HK-2 (cell line): ENCODE results near the gene RASSF1.

Source experiments
- DNase-seq: peaks from one replicate; pipeline ENCODE4 v3.0.0-alpha.2; 2018; ENCODE audit not compliant: unreplicated experiment

RASSF1 gene, protein sequence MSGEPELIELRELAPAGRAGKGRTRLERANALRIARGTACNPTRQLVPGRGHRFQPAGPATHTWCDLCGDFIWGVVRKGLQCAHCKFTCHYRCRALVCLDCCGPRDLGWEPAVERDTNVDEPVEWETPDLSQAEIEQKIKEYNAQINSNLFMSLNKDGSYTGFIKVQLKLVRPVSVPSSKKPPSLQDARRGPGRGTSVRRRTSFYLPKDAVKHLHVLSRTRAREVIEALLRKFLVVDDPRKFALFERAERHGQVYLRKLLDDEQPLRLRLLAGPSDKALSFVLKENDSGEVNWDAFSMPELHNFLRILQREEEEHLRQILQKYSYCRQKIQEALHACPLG

DNA sequence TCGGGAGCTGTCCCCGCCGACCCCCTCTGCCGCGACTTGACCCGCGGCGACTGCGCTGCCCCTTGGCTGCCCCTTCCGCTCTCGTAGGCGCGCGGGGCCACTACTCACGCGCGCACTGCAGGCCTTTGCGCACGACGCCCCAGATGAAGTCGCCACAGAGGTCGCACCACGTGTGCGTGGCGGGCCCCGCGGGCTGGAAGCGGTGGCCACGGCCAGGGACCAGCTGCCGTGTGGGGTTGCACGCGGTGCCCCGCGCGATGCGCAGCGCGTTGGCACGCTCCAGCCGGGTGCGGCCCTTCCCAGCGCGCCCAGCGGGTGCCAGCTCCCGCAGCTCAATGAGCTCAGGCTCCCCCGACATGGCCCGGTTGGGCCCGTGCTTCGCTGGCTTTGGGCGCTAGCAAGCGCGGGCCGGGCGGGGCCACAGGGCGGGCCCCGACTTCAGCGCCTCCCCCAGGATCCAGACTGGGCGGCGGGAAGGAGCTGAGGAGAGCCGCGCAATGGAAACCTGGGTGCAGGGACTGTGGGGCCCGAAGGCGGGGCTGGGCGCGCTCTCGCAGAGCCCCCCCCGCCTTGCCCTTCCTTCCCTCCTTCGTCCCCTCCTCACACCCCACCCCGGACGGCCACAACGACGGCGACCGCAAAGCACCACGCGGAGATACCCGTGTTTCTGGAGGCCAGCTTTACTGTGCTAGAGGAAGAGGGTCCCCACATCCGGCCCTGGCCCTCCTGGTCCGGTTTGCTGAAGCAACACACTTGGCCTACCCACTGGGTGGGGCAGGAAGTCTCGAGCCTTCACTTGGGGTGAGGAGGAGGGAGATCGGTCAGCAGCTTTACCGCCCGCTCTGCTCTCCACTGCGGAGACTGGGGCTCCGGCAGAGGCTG is at the start of gene RASSF1:
RASSF1 (minus strand) TSS at position 389 of the 882 bp plus-strand sequence; CDS start at position 358, 31 bp downstream.
- DNase-seq = no peak

DNA sequence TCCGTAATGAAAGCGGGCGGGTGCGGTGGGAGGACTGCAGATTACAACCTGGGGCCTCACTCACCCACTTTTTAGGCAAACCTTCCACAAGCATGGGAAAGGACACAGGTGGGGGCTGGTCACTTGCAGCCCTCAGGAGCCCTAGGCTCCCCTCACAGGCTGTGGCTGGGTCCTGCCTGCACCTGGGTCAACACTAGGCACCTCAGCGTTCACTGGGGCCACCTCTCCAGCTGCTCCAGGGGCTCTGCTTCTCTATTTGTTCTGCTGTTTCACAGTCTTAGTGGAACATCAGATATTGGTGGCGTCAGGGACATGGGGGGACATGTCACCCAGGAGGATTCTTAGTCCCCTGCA is 48.8 kb upstream of the RASSF1 start:
- DNase-seq = no peak

DNA sequence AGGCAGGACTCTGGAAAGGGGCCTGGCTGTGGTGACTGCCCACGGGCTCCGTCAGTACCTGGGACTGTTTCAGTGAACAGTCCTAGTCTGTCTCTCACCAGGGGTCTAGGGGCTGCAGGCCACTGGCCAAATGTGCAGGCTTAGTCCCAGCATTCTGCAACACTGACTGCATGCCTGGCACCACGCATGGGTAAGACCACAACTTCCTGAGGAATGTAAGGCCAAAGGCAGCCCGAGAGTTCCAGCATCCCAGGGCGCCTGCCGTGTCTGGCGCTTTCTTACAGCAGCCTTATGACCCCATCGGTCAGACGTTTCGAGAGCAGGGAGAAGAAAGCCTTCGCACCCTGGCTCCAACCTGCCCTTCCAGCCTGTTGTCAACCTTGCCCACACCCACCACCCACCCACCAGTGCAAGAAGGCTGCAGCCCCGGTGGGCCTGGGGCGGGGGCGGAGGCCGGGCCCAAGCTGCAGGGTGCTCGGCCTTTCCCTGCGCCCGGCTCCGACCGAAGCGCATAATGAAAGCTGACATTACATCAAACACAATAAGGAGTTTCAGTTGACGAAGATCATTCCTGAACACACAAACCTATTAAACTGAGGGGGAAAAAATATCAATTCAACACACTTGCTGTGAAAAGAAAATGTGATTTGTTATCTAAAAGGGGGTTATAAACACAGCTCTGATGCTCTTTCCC is 48.2 kb upstream of the RASSF1 start:
- DNase-seq = no peak

DNA sequence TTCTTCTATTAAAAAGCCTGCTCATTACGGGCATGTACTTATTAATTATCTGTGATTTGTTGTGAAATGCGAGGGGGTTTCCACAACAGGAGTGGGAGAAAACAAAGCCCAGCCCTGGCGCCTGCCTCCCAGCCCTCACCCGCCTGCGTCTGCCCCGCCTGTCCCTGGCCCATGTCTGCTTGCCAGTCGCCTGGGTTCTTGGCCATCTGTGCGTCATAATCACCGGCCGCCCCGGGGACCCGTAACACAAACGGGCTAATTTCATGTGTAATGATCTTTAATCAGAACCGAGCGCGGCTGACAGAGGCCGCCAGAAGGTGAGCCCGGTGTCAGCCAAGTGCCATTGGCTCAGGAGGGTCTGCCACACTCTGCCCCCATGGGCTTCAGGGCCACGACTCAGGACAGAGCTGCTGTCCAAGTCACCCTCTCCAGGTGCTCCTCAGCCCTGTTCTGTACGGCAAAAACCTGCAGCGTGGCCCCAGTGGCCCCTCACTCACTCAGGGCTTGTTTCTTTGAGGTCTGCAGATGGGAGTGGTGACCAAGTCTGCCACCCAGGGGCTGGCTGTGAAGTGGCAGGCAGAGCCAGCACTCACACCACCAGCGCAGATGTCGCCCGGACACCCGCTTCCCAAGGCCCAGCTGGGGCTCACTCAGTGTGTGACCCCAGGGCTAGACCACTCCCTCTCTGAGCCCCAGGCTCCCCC is 47.5 kb upstream of the RASSF1 start:
- peak; percentile 13 for DNase-seq

DNA sequence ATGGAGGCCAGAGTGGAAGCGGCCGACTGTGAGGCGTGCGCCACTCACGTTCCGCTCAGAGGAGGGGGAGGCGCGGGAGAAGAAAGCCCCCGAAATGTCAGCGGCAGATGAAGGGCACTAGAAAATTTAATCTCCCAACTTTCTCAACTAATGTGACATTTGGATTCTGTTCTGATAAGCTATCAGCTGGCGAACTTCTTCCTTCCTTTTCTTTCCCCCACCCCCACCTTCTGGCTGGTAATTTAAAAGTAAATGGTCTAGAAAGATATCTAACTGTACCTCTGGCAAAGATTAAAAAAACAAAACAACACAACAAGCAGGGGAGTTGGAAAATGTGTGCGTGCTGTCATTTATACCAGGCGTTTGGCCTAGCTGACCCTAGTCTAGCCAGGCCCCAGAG is 45.1 kb upstream of the RASSF1 start:
- no peak for DNase-seq

DNA sequence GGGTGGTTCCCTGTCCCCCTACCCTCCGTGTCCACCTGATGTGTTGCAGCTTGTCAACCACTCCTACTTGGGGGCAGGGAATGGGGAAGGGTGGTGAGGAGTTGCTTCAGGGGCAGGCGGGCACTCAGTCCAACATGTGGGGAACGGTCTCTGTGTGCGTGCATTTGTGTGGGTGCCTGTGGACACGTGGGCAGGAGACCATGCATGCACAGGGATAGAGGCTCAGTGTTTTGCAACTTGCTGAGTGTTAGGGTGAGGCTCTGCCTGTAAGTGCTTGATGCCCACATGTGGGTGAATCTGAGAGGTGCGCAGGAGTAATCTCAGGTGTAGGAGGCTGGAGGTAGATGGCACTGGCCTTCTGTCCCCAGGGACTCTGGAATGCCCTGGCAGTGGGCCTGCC is 43.1 kb upstream of the RASSF1 start:
- no peak for DNase-seq

DNA sequence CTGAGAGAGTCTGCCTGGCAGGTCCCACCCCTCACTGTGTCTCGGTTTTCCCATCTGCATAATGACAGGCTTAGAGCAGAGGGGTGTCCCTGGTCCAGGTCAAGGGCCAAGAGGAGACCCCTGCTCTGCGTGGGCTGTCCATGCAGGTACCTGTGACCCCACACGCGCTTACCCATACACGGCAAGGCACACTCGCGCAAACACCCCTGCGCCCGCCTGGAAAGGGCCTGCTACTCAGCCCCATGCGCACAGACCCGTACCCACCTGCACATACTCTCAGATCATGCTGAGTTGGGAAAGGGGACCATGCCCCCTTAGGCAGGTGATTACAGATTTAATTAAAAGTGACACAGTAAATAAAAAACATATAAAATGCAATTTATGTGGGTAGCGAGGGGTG is 42.1 kb upstream of the RASSF1 start:
- no peak for DNase-seq

DNA sequence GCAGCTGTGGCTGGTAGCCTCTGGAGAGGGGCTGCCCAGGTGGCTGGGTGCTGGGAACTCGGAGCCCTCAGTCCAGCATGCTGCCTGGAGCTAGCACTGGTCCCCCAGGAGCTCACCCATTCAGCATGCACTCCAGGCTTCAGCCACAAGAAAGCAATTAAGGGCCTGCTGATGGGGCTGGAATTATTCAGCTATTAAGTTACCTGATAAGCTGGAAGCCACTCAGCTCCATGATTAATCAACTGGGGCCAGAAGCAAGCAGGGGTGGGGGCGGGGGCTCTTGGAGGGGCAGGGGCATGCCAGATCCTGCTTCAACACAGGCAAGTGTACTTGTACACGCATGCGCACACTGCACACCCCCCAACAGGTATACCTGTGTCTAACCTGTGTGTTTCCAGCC is 40.7 kb upstream of the RASSF1 start:
- DNase-seq = no peak

DNA sequence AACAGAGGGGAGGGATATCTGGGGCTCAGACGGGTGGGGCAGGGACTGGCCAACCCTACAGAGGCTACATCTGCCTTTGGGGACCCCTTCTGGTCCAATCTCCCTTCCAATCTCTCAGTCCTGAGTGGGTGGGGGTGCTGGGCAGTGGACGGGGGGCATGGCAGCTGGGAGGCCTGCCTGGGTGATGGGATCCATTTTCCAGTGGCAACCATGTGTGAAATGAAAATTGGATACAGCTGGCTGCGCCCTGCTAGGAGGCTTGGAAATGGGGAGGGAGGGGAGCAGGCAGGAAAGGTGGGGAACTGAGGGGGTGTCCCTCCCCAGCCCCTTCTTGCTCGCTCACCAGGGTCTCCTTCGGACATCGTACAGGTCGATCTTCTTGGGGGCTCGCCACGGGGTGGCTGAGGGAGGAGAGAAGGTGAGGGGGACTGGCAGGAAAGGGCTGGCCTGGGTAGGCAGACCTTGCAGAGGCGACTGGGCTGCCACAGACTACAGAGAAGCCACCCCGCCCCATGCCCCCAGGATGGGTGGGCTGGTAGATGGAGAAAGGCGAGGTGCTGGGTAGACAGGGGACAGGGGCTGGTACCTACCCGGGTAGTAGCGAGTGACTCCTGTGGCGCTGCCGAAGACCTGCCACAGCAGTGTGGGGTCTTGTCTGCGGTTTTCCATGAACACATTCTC is 39.9 kb upstream of the RASSF1 start:
- no peak for DNase-seq

DNA sequence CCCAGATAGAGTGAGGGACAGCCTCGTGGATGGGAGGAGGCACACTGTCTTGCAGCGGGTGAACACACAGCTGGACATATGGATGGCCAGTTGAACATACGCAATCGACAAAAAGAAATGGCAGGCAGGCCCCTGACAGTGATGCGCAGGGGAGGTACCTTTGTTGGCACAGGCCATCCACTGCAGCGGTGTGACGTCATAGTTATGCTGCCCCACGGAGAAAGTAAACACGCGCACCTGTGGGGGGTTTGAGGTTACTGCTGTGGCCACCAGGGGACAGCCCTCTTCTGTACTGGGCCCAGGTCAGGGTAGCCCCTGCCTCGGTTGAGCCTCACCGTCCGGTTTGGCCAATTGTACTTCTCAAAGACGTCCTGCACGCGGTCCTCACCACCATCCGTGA is 38.1 kb upstream of the RASSF1 start:
- DNase-seq = no peak

DNA sequence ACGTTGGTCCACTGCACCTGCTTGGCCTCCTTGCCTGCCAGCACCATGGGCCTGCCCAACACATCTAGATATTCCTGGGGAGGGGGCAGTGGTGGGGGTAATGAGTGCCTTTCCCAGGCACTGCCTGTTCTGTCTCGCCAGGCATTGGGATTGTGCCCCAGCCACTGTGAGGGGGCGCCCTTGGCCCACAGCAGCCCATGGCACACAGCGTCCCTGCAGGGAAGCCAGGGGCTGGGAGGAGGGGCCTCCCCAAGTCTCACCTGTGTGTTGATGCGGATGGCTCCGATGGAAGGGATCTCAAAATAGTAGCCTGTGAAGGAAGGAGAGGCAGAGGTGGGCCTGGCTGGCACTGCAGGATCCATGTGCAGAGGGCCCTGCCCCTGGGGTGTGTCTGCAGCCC is 37.4 kb upstream of the RASSF1 start:
- no peak for DNase-seq

DNA sequence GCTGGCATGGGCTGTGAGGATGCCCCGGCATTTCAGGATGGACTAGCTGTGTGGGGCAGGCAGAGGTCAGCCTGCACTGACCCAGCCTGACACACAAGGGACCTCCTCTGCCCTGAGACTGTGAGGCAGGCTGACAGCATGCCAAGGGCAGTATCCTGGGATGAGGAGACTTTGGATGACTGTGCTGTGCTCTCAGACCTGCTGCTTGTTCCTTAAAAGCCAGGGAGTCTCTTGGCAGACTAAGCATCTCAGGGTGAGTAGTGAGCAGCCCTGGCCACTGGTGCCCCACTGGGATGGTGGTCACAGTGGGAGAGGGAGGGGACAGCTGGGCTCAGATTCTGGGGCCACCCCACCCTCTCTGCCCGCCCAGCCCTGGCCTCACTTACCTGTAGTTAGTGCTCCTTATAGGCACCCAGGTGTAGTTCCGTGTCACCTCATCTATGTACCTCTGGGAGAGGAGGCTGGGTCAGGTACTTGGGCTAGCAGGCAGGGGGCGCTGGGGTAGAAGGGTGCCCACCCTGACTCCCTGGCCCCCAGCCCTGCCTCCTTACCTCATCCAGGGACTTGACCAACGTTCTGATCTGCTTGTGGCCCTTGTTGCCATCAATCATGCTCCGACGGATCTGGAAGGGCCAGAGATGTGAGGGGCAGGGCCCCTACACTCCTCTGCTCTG is 34.8 kb upstream of the RASSF1 start:
- DNase-seq = no peak

DNA sequence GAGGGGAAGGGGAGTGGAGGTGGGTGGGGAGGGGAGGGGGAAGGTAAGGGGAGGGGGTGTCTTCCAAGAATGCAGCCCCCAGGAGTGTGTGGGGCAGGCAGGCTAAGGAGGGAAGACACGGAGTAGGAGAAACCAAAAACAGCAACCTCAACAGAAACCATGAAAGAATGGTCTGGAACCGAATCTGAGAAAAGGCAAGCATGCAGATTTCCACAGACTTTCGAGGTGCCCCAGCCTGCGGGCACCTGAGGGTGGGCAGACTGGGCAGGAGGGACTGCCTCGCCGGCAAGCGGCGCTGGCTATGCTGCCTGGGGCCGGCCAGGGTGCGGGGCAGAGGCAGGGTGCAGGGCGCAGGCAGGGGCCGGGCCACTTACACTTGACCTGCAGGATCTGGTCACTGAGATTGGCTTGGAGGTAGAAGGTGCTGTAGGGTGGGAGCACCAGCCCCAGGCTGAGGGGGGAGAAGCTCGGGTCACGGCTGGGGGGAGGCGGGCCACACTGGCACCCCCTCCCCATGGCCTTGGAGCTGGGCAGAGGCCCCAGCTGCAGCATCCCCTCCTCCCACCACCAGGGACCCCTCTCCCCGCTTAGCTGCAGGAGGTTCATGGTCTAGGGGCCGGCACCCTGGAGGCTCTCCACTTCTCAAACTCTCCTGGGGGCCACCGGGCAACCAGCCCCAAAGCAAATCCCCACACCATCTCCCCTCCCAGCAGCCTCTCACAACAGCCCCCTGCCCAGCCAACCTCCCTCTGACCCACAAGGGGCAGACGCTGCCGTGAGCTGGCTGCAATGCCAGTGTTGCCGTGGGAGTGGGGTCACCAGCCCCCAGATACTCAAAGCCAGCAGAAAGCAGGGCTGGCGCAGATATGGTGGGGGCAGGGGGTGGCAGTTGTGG is 34.0 kb upstream of the RASSF1 start:
- DNase-seq = no peak

DNA sequence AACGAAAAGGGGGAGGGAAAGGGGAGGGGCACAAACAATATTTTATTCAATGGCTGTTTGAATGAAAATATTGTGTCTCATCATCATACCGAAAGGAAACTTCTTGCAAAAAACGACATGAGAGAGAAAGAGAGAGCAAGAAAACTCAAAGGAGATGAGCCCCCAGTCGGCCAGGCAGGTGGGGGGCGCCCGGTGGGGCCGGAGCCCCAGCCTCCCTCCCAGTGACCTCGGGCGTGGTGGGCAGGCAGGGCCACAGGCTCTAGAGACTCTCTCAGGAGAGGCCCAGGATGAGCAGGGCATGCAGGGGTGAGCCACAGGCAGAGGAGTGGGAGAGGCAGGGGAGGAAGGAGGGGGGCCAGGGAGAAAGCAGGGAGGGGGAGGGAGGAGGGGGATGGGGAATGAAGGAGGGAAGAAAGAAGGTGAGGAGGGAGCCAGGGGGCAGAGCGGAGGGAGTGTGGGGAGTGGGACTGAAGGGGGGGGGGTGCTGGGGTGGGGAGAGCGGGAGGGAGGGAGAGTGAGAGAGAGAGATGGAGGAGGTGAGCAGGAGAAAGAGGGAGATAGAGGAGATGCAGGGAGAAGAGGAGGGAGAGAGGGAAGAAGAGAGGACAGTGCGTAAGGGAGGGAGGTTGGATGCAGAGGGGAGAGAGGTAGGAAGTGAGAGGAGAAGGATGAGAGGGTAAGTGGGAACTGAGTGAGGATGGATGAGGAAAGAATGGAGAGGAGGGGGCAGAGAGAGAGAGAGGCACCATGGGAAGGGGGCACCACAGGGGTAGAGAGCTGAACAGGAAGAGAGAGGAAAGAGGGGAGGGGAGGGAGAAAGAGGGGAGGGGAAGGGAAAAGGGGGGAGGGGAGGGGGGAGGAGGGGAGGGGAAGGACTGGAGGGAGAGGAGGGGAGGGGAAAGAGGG is 32.8 kb upstream of the RASSF1 start:
- no peak for DNase-seq

DNA sequence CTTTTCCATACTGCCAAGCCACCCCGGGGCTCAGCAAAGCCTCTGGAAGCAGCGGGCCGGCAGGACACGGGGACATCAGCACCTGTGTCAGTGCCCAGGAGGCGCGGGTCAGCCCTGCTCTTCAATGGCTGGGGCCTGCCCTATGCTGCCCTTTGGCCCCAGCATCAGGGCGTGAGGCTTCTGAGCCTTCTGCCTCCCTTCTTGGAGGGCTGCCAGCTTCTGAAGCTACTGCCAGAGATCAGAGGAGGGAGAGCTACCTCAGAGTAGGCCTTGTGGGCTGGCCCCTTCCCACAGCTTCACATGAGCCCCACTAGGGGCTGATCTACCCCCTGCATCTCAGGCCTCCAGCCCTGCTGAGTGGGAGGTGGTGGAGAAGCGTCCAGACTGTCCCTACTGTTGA is 31.7 kb upstream of the RASSF1 start:
- DNase-seq = no peak

DNA sequence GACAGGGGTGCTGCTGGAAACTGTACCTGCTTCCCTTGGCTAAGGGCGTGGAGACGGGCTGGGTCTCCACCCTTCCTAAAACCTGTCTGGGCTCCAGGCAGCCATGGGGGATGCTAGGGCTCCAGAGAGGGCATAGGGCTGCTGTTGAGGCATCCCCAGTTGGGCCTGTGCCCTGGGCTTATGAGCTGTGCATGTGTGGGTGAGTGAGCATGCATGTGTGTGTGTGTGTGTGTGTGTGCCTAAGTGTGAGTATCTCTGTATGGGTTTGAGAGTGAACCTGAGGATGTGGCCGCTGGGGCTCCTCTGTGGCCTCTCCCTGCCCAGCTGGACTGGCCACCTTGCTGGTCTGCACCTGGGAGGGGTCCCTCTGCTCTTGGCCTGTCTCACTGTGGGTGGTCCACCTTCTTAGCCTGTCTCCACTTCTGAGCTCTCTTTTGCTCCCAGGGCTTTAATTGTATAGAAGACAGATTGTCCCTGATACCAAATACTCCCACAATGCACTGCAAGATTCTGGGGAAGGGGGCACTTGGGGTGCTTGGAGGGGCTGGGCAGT is 30.6 kb upstream of the RASSF1 start:
- no peak for DNase-seq

DNA sequence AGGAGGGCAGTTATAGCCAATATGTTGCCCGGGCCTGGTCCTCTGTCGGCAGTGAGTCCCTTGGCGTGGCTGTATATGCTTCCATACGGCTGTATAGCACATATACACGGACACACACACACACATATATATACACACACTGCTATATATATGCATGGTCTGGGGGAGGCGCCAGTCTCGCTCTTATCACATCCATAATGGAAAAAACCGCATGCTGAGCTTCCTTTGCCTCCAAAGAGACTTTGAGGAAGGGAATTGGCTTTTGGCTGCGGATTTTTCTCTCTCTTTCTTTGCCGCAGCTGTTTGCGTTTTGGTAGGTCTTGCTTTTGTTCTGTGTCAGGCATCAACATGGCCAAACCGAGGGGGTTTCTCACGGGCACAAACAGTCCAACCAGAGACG is 30.0 kb upstream of the RASSF1 start:
- no peak for DNase-seq

DNA sequence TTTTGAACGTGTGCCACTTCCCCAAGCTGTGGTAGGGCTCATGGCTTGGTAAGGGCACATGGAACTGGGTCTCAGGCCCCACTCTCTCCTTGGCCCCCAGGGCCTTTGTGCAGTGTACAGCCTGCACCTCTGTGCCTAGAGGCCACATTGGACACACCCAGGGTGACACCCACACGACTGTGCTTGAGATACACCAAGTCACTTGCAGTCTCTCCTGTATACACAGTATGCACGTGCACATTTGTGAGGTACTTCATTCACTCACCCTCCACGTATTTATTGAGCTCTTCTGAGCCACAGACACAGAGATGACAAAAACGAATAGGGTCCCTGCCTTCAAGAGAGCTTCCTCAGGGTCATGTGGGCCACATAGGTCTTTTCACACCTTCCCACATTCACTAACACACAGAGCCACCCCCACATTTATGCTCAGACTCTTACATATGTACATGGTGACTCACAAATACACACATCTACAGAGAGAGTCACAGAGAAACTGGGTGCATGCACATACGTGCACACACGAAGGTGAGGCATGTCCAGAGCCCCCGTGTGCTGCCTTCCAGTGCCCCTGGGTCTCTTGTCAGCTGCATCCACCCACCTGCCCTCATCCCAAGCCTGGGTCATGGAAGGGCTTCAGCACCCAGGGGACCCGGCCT is 28.5 kb upstream of the RASSF1 start:
- DNase-seq = no peak
